ENCODE results near the gene RAPH1. TPM values are rescaled to one million over a fixed set of nuclear protein-coding genes. Genes with fewer than 3 reads are reported as not detected.

RAPH1 gene
- total and polyA plus RNA-seq, 4 donors, result 7.2 to 62.7 (median 35.1) TPM

DNA sequence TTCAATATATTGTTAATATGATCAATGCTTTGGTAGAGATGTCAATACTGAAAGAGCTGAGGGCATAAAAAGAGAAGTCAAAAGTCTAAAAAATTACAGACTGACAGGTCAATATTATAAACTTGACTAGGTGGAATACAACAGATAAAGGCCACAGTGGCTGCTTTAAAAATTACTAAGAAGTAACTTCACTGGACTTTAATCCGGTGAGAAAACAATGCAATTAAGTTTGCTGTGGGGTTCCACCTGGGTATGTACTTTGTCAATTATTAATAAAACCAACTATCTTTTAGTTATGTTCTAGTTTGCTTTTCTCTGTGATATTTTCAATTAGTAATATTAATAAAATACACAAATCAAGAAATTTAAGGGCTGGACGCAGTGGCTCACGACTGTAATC, 44.7 kb downstream of the RAPH1 start:
- no peak overlapping the region for H3K4me3 ChIP-seq
- H3K4me1 ChIP-seq (ENCODE audit: control insufficient read depth in 5 of 5, insufficient read depth in 5 of 5, low read length in 5 of 5), result no peaks in the 10 kb centered on the region
- no peaks in the 10 kb centered on the region for H3K9me3 ChIP-seq (ENCODE audit: control insufficient read depth in 4 of 4, insufficient read depth in 3 of 4, low read length in 3 of 4)
- TF ChIP-seq, protein P1, sequence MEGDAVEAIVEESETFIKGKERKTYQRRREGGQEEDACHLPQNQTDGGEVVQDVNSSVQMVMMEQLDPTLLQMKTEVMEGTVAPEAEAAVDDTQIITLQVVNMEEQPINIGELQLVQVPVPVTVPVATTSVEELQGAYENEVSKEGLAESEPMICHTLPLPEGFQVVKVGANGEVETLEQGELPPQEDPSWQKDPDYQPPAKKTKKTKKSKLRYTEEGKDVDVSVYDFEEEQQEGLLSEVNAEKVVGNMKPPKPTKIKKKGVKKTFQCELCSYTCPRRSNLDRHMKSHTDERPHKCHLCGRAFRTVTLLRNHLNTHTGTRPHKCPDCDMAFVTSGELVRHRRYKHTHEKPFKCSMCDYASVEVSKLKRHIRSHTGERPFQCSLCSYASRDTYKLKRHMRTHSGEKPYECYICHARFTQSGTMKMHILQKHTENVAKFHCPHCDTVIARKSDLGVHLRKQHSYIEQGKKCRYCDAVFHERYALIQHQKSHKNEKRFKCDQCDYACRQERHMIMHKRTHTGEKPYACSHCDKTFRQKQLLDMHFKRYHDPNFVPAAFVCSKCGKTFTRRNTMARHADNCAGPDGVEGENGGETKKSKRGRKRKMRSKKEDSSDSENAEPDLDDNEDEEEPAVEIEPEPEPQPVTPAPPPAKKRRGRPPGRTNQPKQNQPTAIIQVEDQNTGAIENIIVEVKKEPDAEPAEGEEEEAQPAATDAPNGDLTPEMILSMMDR (IDR thresholded peaks at IDR 0.05; ENCODE audit: control extremely low read depth, extremely low read depth), result no peak
- WGBS, 2 donors, result 95 to 97% methylated on average over 3 of the region's 3 CpGs
- ATAC-seq (ENCODE audit: insufficient read depth, low FRiP score) (no peak), DNase-seq (no peak)
- peaks cover 0 to 2% (median 0%) of the 10 kb centered on the region in 3 donors for H3K27me3 ChIP-seq (ENCODE audit: control insufficient read depth in 3 of 3, insufficient read depth in 3 of 3, low read length in 2 of 3)
- peaks cover 9 to 13% (median 11%) of the 10 kb centered on the region in 4 donors for H3K36me3 ChIP-seq (ENCODE audit: control insufficient read depth in 4 of 4, insufficient read depth in 4 of 4, low read length in 4 of 4)
- no peak overlapping the region for H3K27ac ChIP-seq (ENCODE audit: low read depth in 1 of 2, low read length in 1 of 2)
- H3K9ac ChIP-seq (ENCODE audit: insufficient read depth in 1 of 2, low read length in 2 of 2), result no peak overlapping the region

DNA sequence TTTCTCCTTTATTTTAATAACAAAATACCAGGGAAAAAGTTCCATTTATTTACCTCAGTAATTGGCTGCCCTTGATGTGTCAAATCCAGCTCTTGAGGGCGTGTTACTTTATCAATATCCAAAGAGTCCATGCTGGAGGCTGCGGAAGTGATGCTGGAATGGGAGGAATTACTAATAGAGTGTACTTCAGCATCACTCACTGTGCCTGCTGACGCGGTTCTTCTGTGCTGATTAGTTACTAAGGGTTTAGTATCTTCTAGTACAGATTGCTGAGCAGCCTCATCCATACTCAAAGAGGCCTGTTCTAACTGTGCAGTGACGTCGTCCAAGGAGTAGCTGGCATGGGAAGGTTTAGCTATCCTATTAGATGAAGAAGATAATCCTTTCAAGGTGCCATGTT, 45.6 kb downstream of the RAPH1 start:
- DNase-seq (no peak), ATAC-seq (ENCODE audit: insufficient read depth, low FRiP score) (no peak)
- 93 to 95% methylated on average over 6 of the region's 6 CpGs for WGBS, 2 donors
- H3K9me3 ChIP-seq (ENCODE audit: control insufficient read depth in 4 of 4, insufficient read depth in 3 of 4, low read length in 3 of 4), result no peaks in the 10 kb centered on the region
- no peak overlapping the region for H3K27ac ChIP-seq (ENCODE audit: low read depth in 1 of 2, low read length in 1 of 2)
- TF ChIP-seq, protein P1 (IDR thresholded peaks at IDR 0.05; ENCODE audit: control extremely low read depth, extremely low read depth), result no peak
- H3K36me3 ChIP-seq (ENCODE audit: control insufficient read depth in 4 of 4, insufficient read depth in 4 of 4, low read length in 4 of 4), result peaks cover 9 to 15% (median 13%) of the 10 kb centered on the region in 4 donors
- H3K27me3 ChIP-seq (ENCODE audit: control insufficient read depth in 3 of 3, insufficient read depth in 3 of 3, low read length in 2 of 3), result peaks cover 0 to 2% (median 0%) of the 10 kb centered on the region in 3 donors
- no peak overlapping the region for H3K9ac ChIP-seq (ENCODE audit: insufficient read depth in 1 of 2, low read length in 2 of 2)
- no peaks in the 10 kb centered on the region for H3K4me1 ChIP-seq (ENCODE audit: control insufficient read depth in 5 of 5, insufficient read depth in 5 of 5, low read length in 5 of 5)
- H3K4me3 ChIP-seq, result no peak overlapping the region

GRCh38 chr2:203484266-203485112, 50.6 kb downstream of the RAPH1 start:
- TF ChIP-seq, protein P1 (IDR thresholded peaks at IDR 0.05; ENCODE audit: control extremely low read depth, extremely low read depth), result peak; percentile 67
- Histone ChIP-seq H3K4me3 (no peak overlapping the region), H3K27me3 (ENCODE audit: control insufficient read depth in 3 of 3, insufficient read depth in 3 of 3, low read length in 2 of 3) (no peaks in the 10 kb centered on the region), H3K4me1 (ENCODE audit: control insufficient read depth in 5 of 5, insufficient read depth in 5 of 5, low read length in 5 of 5) (no peaks in the 10 kb centered on the region), H3K36me3 (ENCODE audit: control insufficient read depth in 4 of 4, insufficient read depth in 4 of 4, low read length in 4 of 4) (peaks cover 4 to 18% (median 7%) of the 10 kb centered on the region in 4 donors), H3K27ac (ENCODE audit: low read depth in 1 of 2, low read length in 1 of 2) (no peak overlapping the region), H3K9me3 (ENCODE audit: control insufficient read depth in 4 of 4, insufficient read depth in 3 of 4, low read length in 3 of 4) (no peaks in the 10 kb centered on the region), H3K9ac (ENCODE audit: insufficient read depth in 1 of 2, low read length in 2 of 2) (no peak overlapping the region)
- WGBS, 2 donors, result 80 to 81% methylated on average over 8 of the region's 8 CpGs
- DNase-seq (peak; percentile 55 to 63 (median 58)), ATAC-seq (ENCODE audit: insufficient read depth, low FRiP score) (no peak)
